Sigmoid colon (tissue), 3 donors: ENCODE measurements around the gene CFAP97.

Experiments used
- POLR2A ChIP-seq, 2 donors: fragments of 450-650 bp; IDR thresholded peaks; one replicate each; pipeline ENCODE4 v1.6.1; 2016; ENCODE audit warnings: antibody characterized with exemption in 2 of 2, mild to moderate bottlenecking in 2 of 2, moderate library complexity in 2 of 2
- TF ChIP-seq, protein P1 (sequence below), 4 experiments: fragments of 450-650 bp in 3 of 4; fragments of 200-600 bp in 1 of 4; IDR thresholded peaks; one replicate each; pipeline ENCODE4 v1.5.1; 2016 to 2019; ENCODE audit warnings: antibody characterized with exemption in 4 of 4, mild to moderate bottlenecking in 3 of 4, moderate library complexity in 2 of 4

DNA sequence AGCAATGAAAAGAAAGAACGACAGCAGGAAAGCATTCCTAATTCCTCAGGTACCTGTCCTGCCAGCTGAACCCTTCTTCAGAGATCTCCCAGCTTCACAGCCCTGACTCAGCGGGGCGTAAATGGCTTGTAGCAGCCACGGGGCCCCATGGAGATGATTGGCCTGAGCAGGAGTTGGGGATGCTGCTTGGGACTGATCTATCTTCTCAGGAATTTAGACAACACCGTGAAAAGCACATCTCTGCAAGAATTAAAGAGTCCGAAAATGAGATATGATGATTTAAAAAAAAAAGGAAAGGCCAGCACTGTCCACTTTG lies 83.2 kb downstream of the CFAP97 start:
- TF ChIP-seq, protein P1, sequence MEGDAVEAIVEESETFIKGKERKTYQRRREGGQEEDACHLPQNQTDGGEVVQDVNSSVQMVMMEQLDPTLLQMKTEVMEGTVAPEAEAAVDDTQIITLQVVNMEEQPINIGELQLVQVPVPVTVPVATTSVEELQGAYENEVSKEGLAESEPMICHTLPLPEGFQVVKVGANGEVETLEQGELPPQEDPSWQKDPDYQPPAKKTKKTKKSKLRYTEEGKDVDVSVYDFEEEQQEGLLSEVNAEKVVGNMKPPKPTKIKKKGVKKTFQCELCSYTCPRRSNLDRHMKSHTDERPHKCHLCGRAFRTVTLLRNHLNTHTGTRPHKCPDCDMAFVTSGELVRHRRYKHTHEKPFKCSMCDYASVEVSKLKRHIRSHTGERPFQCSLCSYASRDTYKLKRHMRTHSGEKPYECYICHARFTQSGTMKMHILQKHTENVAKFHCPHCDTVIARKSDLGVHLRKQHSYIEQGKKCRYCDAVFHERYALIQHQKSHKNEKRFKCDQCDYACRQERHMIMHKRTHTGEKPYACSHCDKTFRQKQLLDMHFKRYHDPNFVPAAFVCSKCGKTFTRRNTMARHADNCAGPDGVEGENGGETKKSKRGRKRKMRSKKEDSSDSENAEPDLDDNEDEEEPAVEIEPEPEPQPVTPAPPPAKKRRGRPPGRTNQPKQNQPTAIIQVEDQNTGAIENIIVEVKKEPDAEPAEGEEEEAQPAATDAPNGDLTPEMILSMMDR (IDR thresholded peaks at IDR 0.05) = no peak
- TF ChIP-seq POLR2A (IDR thresholded peaks at IDR 0.05) = no peak
